ENCODE results near the gene EPHB4. TPM values are rescaled to one million over a fixed set of nuclear protein-coding genes. Genes with fewer than 3 reads are reported as not detected.

The EPHB4 gene
- total RNA-seq (2021) = 132 and 135 TPM in 2 replicates
- long read RNA-seq, full-length matches to known transcripts = 6 of 55 reads
- long read RNA-seq, partial matches to known transcripts = 45 of 55 reads
- long read RNA-seq, other reads (novel, unspliced or antisense) = 4 of 55 reads

DNA sequence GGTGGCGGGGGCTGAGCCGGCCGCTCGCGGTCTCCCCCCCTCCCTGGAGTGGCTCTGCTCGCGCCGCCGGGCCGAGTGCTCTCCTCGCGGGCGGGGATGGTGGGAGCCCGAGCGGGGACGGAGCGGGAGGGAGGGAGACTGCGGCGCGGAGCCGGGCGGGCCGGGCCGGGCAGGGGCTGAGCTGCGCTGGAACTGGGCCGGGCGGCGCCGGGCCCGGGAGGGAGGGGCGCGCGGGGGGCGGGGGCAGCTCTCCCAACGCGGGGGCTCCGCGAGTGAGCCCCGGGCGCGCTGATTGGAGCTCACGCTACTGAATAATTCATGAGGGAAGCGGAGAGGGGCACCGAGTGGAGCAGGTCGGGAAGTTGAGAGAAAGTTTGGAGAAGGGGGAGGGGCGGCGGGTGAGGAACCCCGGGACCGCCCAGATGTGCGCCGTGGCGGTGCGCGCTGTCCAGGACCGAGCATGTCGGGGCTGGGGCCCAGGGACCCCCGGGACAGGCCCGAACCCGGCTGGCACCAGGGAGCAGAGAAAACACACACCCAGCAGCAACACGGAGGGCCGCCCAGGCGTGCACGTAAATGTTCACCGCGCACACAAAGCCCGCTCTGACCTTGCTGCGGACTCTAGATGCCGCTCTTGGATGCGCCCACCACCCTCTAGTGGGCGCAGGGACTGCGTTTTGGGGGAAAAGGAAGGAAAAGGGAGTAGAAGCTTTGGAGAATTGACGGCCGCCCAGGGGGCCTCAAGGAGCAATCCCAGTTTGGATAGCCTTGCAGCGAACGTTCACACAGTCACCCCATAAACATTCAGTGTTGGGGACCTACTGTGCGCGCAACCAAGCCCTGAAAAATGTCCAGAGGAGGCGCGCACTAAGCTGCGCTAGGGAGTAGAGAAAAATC lies at the start of gene EPHB4:
TSS of gene EPHB4 (minus strand) at position 194 of the 897 bp plus-strand sequence. CDS start 493 bp downstream, outside the sequence.
- Mint-ChIP-seq H3K4me1 (peaks cover 22 to 36% of the 10 kb centered on the region in 2 experiments), H3K36me3 (ENCODE audit: insufficient read depth in 1 of 3, low read depth in 3 of 3) (peaks cover 22 to 35% (median 35%) of the 10 kb centered on the region in 3 experiments; a peak in 6 of 7 replicates), H3K4me3 (peak within 1 kb of the TSS; percentile 92 to 100), H3K9me3 (peaks cover 0 to 2% of the 10 kb centered on the region in 2 experiments; a peak in 2 of 5 replicates), H3K27me3 (ENCODE audit: low read depth) (no peaks in the 10 kb centered on the region; the same call in none of the 2 replicates), H3K27ac (peak within 1 kb of the TSS; percentile 98)
- no peak within 1 kb of the TSS for H3K27ac ChIP-seq (ENCODE audit: insufficient read length, low read depth, low read length)
- H3K9me3 ChIP-seq (ENCODE audit: control insufficient read depth, low read depth, low read length) = no peaks in the 10 kb centered on the region
- H4K8ac ChIP-seq (replicated peaks; ENCODE audit: insufficient read length, low read depth, low read length) = no peak within 1 kb of the TSS
- H2BK120ac ChIP-seq (ENCODE audit: low read depth, low read length, poor library complexity, severe bottlenecking) = no peak within 1 kb of the TSS
- H3K4ac ChIP-seq (ENCODE audit: low read depth, low read length) = no peak within 1 kb of the TSS
- peaks cover 15% of the 10 kb centered on the region for H3K79me2 ChIP-seq (ENCODE audit: insufficient read depth, low read length)
- H3K79me1 ChIP-seq (ENCODE audit: insufficient read depth, low read depth, low read length, poor library complexity, severe bottlenecking) = peaks cover 21% of the 10 kb centered on the region
- H4K5ac ChIP-seq (ENCODE audit: insufficient read length, low read depth, low read length) = no peak within 1 kb of the TSS
- H2BK5ac ChIP-seq (ENCODE audit: insufficient read length, low read length) = no peak within 1 kb of the TSS
- TF ChIP-seq, protein P1, sequence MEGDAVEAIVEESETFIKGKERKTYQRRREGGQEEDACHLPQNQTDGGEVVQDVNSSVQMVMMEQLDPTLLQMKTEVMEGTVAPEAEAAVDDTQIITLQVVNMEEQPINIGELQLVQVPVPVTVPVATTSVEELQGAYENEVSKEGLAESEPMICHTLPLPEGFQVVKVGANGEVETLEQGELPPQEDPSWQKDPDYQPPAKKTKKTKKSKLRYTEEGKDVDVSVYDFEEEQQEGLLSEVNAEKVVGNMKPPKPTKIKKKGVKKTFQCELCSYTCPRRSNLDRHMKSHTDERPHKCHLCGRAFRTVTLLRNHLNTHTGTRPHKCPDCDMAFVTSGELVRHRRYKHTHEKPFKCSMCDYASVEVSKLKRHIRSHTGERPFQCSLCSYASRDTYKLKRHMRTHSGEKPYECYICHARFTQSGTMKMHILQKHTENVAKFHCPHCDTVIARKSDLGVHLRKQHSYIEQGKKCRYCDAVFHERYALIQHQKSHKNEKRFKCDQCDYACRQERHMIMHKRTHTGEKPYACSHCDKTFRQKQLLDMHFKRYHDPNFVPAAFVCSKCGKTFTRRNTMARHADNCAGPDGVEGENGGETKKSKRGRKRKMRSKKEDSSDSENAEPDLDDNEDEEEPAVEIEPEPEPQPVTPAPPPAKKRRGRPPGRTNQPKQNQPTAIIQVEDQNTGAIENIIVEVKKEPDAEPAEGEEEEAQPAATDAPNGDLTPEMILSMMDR (conservative IDR thresholded peaks at IDR 0.05) = peak; percentile 70
- no CpG with 5 or more reads among the region's 80 CpGs for WGBS (ENCODE audit: extremely low coverage, insufficient read length, low lambda C conversion rate)
- H3K4me2 ChIP-seq (ENCODE audit: insufficient read depth, insufficient read length, low read length) = peak within 1 kb of the TSS; percentile 97
- no peak within 1 kb of the TSS for H2AK5ac ChIP-seq (ENCODE audit: insufficient read length, low read length)
- H2BK15ac ChIP-seq (ENCODE audit: low read depth, low read length) = no peak within 1 kb of the TSS
- no peak within 1 kb of the TSS for H3K18ac ChIP-seq (ENCODE audit: insufficient read length, low read depth, low read length)
- no peak within 1 kb of the TSS for H4K91ac ChIP-seq (ENCODE audit: insufficient read length, low read depth, low read length)
- peaks cover 7% of the 10 kb centered on the region; the same call in 1 of the 2 replicates for H3K4me1 ChIP-seq (ENCODE audit: insufficient read depth, low read length)
- no peak within 1 kb of the TSS for H3K56ac ChIP-seq (ENCODE audit: insufficient read length, low read depth, low read length)
- H3T11ph ChIP-seq (ENCODE audit: low read length) = no peak within 1 kb of the TSS
- H4K20me1 ChIP-seq (ENCODE audit: control insufficient read depth, insufficient read depth, insufficient read length) = no peaks in the 10 kb centered on the region
- no peak within 1 kb of the TSS for H2BK20ac ChIP-seq (ENCODE audit: low read depth, low read length, poor library complexity, severe bottlenecking)
- H3K9ac ChIP-seq (ENCODE audit: extremely low read depth, insufficient read length, low read length) = peak within 1 kb of the TSS; percentile 85
- no peak within 1 kb of the TSS for H2BK12ac ChIP-seq (ENCODE audit: insufficient read length, low read depth, low read length)
- no peak within 1 kb of the TSS for H2AFZ ChIP-seq (ENCODE audit: low read length)
- peak; percentile 94 for DNase-seq
- no peaks in the 10 kb centered on the region for H3K27me3 ChIP-seq (ENCODE audit: insufficient read depth, low read length)
- peaks cover 16% of the 10 kb centered on the region for H3K23me2 ChIP-seq (ENCODE audit: insufficient read length, low read depth, low read length, poor library complexity, severe bottlenecking)
- H3K14ac ChIP-seq (ENCODE audit: insufficient read depth, low read length) = peak within 1 kb of the TSS; percentile 50
- H3K23ac ChIP-seq (ENCODE audit: insufficient read length, low read depth, low read length) = no peak within 1 kb of the TSS
